WTC11 (cell line): Measurements from ENCODE around the gene TGFBR2. TPM values are rescaled to one million over a fixed set of nuclear protein-coding genes. Genes with fewer than 3 reads are reported as not detected.

Experiments used
- ATAC-seq: fragments of 200-7000 bp; cut with Tn5 transposase; 2 replicates; pipeline ENCODE4 v1.10.0; 2021; ENCODE audit warnings: mild to moderate bottlenecking, moderate library complexity
- CTCF ChIA-PET: fragments of 300-600 bp; sonication (Branson Sonifier 250); formaldehyde crosslinking; loops from one replicate; lab custom pipeline; 2021; ENCODE audit warnings: antibody characterized with exemption; lab: Charles Lee
- POLR2A ChIA-PET: fragments of 350-600 bp; sonication (Branson Sonifier 250); formaldehyde crosslinking; loops from one replicate; lab custom pipeline; 2021; ENCODE audit warnings: antibody characterized with exemption; lab: Charles Lee
- DNase-seq: peaks from one replicate; pipeline ENCODE4 v3.0.0; 2021; ENCODE audit warnings: low spot score
- H3K27ac Mint-ChIP-seq: 2 replicates; pipeline ENCODE4 v1.8.0; 2021; ENCODE audit warnings: mixed read lengths
- H3K27me3 Mint-ChIP-seq: 2 replicates; pipeline ENCODE4 v1.8.0; 2021; ENCODE audit warnings: low read depth, mild to moderate bottlenecking, moderate library complexity, mixed read lengths
- H3K36me3 Mint-ChIP-seq: 2 replicates; pipeline ENCODE4 v1.8.0; 2021; ENCODE audit warnings: mixed read lengths
- H3K4me1 Mint-ChIP-seq: 2 replicates; pipeline ENCODE4 v1.8.0; 2022; ENCODE audit warnings: mixed read lengths
- H3K4me3 Mint-ChIP-seq: 2 replicates; pipeline ENCODE4 v1.8.0; 2021; ENCODE audit warnings: mild to moderate bottlenecking, moderate library complexity, mixed read lengths
- H3K9me3 Mint-ChIP-seq: 2 replicates; pipeline ENCODE4 v1.8.0; 2021; ENCODE audit warnings: mixed read lengths
- CBFB ChIP-seq: sonication (generic); formaldehyde crosslinking; IDR thresholded peaks from 2 replicates; pipeline ENCODE4 v1.8.1; 2022; ENCODE audit warnings: mild to moderate bottlenecking, low read depth, missing genetic modification reagents
- ETV6 ChIP-seq: sonication (generic); formaldehyde crosslinking; IDR thresholded peaks from 2 replicates; pipeline ENCODE4 v1.8.1; 2022; ENCODE audit warnings: mild to moderate bottlenecking, missing genetic modification reagents
- FOXK1 ChIP-seq: sonication (generic); formaldehyde crosslinking; IDR thresholded peaks from 2 replicates; pipeline ENCODE4 v1.8.0; 2022; ENCODE audit warnings: mild to moderate bottlenecking, moderate library complexity, missing genetic modification reagents
- FOXP1 ChIP-seq: sonication (generic); formaldehyde crosslinking; IDR thresholded peaks from 2 replicates; pipeline ENCODE4 v1.8.0; 2022; ENCODE audit warnings: missing genetic modification reagents, mild to moderate bottlenecking, moderate library complexity, borderline replicate concordance
- IRF2 ChIP-seq: sonication (generic); formaldehyde crosslinking; IDR thresholded peaks from 2 replicates; pipeline ENCODE4 v1.8.0; 2022; ENCODE audit warnings: low read depth, missing genetic modification reagents, borderline replicate concordance
- KAT7 ChIP-seq: sonication (generic); formaldehyde crosslinking; IDR thresholded peaks from 2 replicates; pipeline ENCODE4 v1.8.1; 2023; ENCODE audit warnings: missing genetic modification reagents, mild to moderate bottlenecking, borderline replicate concordance
- NFE2L1 ChIP-seq: sonication (generic); formaldehyde crosslinking; IDR thresholded peaks from 2 replicates; pipeline ENCODE4 v1.8.1; 2023; ENCODE audit warnings: missing genetic modification reagents
- OVOL2 ChIP-seq: fragments of 250-450 bp; sonication (Bioruptor Pico); IDR thresholded peaks from 2 replicates; pipeline ENCODE4 v1.9.0; 2021; ENCODE audit warnings: mild to moderate bottlenecking, borderline replicate concordance
- PRRX2 ChIP-seq: fragments of 250-450 bp; sonication (Bioruptor Pico); IDR thresholded peaks from 2 replicates; pipeline ENCODE4 v1.8.0; 2021; ENCODE audit warnings: mild to moderate bottlenecking
- SP1 ChIP-seq: sonication (generic); formaldehyde crosslinking; conservative IDR thresholded peaks from 2 replicates; pipeline ENCODE4 v1.8.1; 2022; ENCODE audit warnings: missing genetic modification reagents
- TCF7 ChIP-seq: sonication (generic); formaldehyde crosslinking; IDR thresholded peaks from 2 replicates; pipeline ENCODE4 v1.8.0; 2022; ENCODE audit warnings: mild to moderate bottlenecking, low read depth, missing genetic modification reagents, moderate library complexity
- TEAD4 ChIP-seq: sonication (generic); formaldehyde crosslinking; IDR thresholded peaks from 2 replicates; pipeline ENCODE4 v1.8.0; 2022; ENCODE audit warnings: mild to moderate bottlenecking, missing genetic modification reagents
- ZNF423 ChIP-seq: fragments of 250-450 bp; sonication (Bioruptor Pico); IDR thresholded peaks from 2 replicates; pipeline ENCODE4 v2.1.2; 2022; ENCODE audit warnings: mild to moderate bottlenecking, moderate library complexity
- total RNA-seq: library from RNA; stranded (reverse); gene quantifications from 3 replicates; pipeline ENCODE4 v1.2.3, GENCODE V29; 2021
- TF ChIP-seq, protein P1 (sequence below): sonication (generic); formaldehyde crosslinking; IDR thresholded peaks from 2 replicates; pipeline ENCODE4 v1.8.0; 2023; ENCODE audit warnings: mild to moderate bottlenecking, missing genetic modification reagents
- TF ChIP-seq, protein P2 (sequence below): sonication (generic); formaldehyde crosslinking; IDR thresholded peaks from 2 replicates; pipeline ENCODE4 v1.8.1; 2022; ENCODE audit warnings: missing genetic modification reagents, borderline replicate concordance
- TF ChIP-seq, protein P3 (sequence below): sonication (generic); formaldehyde crosslinking; IDR thresholded peaks from 2 replicates; pipeline ENCODE4 v1.8.1; 2022; ENCODE audit warnings: mild to moderate bottlenecking, moderate library complexity, missing genetic modification reagents
- TF ChIP-seq, protein P4 (sequence below): sonication (generic); formaldehyde crosslinking; conservative IDR thresholded peaks from 2 replicates; pipeline ENCODE4 v1.8.1; 2022; ENCODE audit warnings: mild to moderate bottlenecking, missing genetic modification reagents
- TF ChIP-seq, protein P5 (sequence below): sonication (generic); formaldehyde crosslinking; IDR thresholded peaks from 2 replicates; pipeline ENCODE4 v1.8.0; 2022; ENCODE audit warnings: mild to moderate bottlenecking, missing genetic modification reagents
- TF ChIP-seq, protein P6 (sequence below): fragments of 250-450 bp; sonication (Bioruptor Pico); IDR thresholded peaks from 2 replicates; pipeline ENCODE4 v1.8.0; 2021; ENCODE audit warnings: mild to moderate bottlenecking

The TGFBR2 gene
- total RNA-seq, 1 experiment from 2014 or later = 9.6 TPM

DNA sequence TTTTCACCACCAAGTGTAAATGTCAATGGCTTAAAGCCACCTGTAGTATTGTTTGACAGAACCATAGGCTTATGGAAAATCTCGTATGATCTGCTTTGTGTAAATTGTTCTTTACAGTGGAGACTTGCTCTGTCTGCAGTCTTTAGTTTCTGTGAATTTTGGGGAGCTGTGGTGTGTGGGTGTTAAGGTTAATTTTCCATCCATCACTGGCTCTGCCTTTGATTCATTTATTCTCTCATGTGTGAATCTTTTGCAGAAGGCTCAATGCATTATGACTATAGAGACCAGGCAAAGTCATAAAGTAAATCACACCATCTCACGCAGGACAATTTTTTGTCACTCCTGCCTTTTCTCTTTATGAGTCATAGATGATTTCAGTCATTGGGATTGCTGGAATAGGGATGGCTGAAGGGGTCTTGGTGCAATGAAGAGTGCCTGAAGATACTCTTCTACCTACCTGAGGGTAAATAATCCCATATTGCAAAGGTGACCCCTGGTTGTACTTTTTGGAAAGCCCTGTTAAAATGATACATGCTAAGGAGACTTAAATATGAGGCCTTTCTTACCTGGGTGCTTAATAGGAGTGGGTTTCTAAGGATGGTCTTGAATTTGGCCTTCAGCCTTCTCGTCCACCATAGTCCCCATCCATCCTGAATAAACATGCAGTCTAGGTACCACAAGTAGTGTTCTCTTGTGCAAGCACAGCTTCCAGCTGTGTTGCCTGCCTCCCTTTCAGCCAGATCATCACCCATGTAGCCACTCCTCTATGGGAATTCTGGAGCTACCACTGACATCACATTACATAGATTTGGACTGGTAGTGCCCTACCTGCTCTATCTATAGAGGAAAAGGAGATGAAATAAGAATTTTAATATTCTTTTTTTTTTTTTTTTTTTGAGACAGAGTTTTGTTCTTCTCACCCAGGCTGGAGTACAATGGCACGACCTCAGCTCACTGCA lies 14.3 kb downstream of the TGFBR2 start:
- ATAC-seq = no peak
- Mint-ChIP-seq H3K27ac (no peak overlapping the region; the same call in 1 of the 2 replicates), H3K9me3 (no peaks in the 10 kb centered on the region), H3K27me3 (no peaks in the 10 kb centered on the region), H3K36me3 (peaks cover 17% of the 10 kb centered on the region), H3K4me3 (no peak overlapping the region), H3K4me1 (peaks cover 37% of the 10 kb centered on the region)
- CTCF ChIA-PET = interaction anchor here (0.6 kb wide), 1 partner anchor 16 kb away, joined by 3 read pairs; no protein-coding TSS in a partner anchor
- POLR2A ChIA-PET = interaction anchor here (1.1 kb wide), 1 partner anchor 422 kb away, joined by 3 read pairs; no protein-coding TSS in a partner anchor
- DNase-seq = no peak
- TF ChIP-seq, protein P1, sequence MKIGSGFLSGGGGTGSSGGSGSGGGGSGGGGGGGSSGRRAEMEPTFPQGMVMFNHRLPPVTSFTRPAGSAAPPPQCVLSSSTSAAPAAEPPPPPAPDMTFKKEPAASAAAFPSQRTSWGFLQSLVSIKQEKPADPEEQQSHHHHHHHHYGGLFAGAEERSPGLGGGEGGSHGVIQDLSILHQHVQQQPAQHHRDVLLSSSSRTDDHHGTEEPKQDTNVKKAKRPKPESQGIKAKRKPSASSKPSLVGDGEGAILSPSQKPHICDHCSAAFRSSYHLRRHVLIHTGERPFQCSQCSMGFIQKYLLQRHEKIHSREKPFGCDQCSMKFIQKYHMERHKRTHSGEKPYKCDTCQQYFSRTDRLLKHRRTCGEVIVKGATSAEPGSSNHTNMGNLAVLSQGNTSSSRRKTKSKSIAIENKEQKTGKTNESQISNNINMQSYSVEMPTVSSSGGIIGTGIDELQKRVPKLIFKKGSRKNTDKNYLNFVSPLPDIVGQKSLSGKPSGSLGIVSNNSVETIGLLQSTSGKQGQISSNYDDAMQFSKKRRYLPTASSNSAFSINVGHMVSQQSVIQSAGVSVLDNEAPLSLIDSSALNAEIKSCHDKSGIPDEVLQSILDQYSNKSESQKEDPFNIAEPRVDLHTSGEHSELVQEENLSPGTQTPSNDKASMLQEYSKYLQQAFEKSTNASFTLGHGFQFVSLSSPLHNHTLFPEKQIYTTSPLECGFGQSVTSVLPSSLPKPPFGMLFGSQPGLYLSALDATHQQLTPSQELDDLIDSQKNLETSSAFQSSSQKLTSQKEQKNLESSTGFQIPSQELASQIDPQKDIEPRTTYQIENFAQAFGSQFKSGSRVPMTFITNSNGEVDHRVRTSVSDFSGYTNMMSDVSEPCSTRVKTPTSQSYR = no peak
- TF ChIP-seq OVOL2 (CRISPR knock-in tag) = no peak
- TF ChIP-seq NFE2L1 (CRISPR knock-in tag) = no peak
- TF ChIP-seq ETV6 (CRISPR knock-in tag) = no peak
- TF ChIP-seq, protein P2, sequence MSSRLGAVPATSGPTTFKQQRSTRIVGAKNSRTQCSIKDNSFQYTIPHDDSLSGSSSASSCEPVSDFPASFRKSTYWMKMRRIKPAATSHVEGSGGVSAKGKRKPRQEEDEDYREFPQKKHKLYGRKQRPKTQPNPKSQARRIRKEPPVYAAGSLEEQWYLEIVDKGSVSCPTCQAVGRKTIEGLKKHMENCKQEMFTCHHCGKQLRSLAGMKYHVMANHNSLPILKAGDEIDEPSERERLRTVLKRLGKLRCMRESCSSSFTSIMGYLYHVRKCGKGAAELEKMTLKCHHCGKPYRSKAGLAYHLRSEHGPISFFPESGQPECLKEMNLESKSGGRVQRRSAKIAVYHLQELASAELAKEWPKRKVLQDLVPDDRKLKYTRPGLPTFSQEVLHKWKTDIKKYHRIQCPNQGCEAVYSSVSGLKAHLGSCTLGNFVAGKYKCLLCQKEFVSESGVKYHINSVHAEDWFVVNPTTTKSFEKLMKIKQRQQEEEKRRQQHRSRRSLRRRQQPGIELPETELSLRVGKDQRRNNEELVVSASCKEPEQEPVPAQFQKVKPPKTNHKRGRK (CRISPR knock-in tag) = no peak
- TF ChIP-seq TEAD4 (CRISPR knock-in tag) = no peak

DNA sequence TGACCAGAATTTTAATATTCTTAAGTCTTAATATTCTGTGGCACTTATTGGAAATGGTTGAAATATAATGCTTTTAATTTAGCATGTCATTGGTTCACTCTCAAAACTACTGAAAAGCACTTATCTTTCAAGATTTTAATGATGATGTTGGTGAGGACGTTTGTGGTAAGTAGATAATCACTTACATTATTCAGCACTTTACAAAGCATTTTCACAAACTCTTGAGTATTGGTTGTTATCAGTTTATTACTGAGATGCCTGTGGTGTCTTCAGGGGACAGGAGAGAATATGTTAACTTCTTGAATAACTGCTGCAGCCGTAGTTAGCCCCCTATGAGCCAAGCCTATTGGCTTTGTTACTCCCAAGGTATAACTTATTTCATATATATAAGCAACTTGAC lies 15.2 kb downstream of the TGFBR2 start:
- TF ChIP-seq IRF2 (CRISPR knock-in tag) (no peak), KAT7 (no peak), PRRX2 (CRISPR knock-in tag) (no peak), FOXK1 (CRISPR knock-in tag) (no peak), ZNF423 (no peak), FOXP1 (CRISPR knock-in tag) (no peak), TCF7 (no peak), TEAD4 (CRISPR knock-in tag) (no peak), CBFB (CRISPR knock-in tag) (no peak), SP1 (no peak)
- TF ChIP-seq, protein P3, sequence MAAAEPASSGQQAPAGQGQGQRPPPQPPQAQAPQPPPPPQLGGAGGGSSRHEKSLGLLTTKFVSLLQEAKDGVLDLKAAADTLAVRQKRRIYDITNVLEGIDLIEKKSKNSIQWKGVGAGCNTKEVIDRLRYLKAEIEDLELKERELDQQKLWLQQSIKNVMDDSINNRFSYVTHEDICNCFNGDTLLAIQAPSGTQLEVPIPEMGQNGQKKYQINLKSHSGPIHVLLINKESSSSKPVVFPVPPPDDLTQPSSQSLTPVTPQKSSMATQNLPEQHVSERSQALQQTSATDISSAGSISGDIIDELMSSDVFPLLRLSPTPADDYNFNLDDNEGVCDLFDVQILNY (CRISPR knock-in tag) = no peak
- TF ChIP-seq, protein P4, sequence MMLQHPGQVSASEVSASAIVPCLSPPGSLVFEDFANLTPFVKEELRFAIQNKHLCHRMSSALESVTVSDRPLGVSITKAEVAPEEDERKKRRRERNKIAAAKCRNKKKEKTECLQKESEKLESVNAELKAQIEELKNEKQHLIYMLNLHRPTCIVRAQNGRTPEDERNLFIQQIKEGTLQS (CRISPR knock-in tag) = no peak
- TF ChIP-seq, protein P5, sequence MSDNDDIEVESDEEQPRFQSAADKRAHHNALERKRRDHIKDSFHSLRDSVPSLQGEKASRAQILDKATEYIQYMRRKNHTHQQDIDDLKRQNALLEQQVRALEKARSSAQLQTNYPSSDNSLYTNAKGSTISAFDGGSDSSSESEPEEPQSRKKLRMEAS (CRISPR knock-in tag) = no peak
- TF ChIP-seq, protein P6, sequence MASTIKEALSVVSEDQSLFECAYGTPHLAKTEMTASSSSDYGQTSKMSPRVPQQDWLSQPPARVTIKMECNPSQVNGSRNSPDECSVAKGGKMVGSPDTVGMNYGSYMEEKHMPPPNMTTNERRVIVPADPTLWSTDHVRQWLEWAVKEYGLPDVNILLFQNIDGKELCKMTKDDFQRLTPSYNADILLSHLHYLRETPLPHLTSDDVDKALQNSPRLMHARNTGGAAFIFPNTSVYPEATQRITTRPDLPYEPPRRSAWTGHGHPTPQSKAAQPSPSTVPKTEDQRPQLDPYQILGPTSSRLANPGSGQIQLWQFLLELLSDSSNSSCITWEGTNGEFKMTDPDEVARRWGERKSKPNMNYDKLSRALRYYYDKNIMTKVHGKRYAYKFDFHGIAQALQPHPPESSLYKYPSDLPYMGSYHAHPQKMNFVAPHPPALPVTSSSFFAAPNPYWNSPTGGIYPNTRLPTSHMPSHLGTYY (CRISPR knock-in tag) = no peak
- TF ChIP-seq, protein P1 = no peak
- TF ChIP-seq, all 79 proteins: peak for 0
- POLR2A ChIA-PET = no interaction called here
- ATAC-seq = no peak
- no peak for DNase-seq
- H3K4me3 Mint-ChIP-seq = no peak overlapping the region
- H3K27ac Mint-ChIP-seq = no peak overlapping the region
- H3K27me3 Mint-ChIP-seq = no peaks in the 10 kb centered on the region
- H3K4me1 Mint-ChIP-seq = peaks cover 40% of the 10 kb centered on the region
- H3K9me3 Mint-ChIP-seq = no peaks in the 10 kb centered on the region
- H3K36me3 Mint-ChIP-seq = peaks cover 17% of the 10 kb centered on the region
- CTCF ChIA-PET = interaction anchor here (0.6 kb wide), 1 partner anchor 17 kb away, joined by 3 read pairs; no protein-coding TSS in a partner anchor
